Keratinocyte (primary cell): ENCODE measurements around the gene SAC3D1.

Source experiments
- EZH2 ChIP-seq: IDR thresholded peaks from one replicate; pipeline ENCODE4 v1.6.1; 2012; ENCODE audit warnings: inconsistent platforms, mild to moderate bottlenecking, low read length, moderate library complexity
- TF ChIP-seq, protein P1 (sequence below), 3 experiments: IDR thresholded peaks in 1 of 3; conservative IDR thresholded peaks in 1 of 3; optimal IDR thresholded peaks in 1 of 3; 2 replicates in 2 of 3; 3 replicates in 1 of 3; pipeline versions ENCODE3 to v1.5.1; 2011; ENCODE audit warnings: low read length in 3 of 3, mild to moderate bottlenecking in 3 of 3, moderate library complexity in 2 of 3, control low read depth in 1 of 3, inconsistent platforms in 1 of 3; ENCODE audit not compliant: insufficient read depth in 2 of 3; ENCODE audit errors: extremely low read depth in 1 of 3

DNA sequence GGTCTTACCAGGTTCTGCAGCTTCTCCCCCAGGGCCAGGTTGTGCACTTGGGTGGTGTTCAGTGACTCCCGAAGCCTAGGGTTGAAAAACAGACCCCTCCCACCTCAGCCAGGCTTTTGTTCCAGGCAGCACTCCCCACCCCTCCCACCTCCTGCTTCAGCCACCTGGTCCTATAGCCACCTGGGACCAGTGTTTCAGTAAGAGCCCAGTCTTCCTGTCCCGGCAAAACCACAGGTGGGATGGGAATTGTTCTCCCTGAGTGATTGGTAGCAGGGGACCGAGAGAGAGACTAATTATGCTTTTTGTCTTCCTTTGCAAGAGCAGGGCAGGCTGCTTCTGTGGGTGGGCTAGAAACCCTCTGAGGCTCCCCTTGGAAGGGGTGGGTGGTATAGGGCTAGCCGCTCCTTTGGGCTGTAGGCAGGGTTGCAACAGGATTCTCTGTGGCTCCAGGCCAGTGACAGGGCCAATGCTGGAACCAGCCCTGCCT lies 25.8 kb downstream of the SAC3D1 start:
- TF ChIP-seq, protein P1, sequence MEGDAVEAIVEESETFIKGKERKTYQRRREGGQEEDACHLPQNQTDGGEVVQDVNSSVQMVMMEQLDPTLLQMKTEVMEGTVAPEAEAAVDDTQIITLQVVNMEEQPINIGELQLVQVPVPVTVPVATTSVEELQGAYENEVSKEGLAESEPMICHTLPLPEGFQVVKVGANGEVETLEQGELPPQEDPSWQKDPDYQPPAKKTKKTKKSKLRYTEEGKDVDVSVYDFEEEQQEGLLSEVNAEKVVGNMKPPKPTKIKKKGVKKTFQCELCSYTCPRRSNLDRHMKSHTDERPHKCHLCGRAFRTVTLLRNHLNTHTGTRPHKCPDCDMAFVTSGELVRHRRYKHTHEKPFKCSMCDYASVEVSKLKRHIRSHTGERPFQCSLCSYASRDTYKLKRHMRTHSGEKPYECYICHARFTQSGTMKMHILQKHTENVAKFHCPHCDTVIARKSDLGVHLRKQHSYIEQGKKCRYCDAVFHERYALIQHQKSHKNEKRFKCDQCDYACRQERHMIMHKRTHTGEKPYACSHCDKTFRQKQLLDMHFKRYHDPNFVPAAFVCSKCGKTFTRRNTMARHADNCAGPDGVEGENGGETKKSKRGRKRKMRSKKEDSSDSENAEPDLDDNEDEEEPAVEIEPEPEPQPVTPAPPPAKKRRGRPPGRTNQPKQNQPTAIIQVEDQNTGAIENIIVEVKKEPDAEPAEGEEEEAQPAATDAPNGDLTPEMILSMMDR (optimal IDR thresholded peaks at IDR 0.05 in 1 of 3, IDR thresholded peaks at IDR 0.05 in 1 of 3, conservative IDR thresholded peaks at IDR 0.05 in 1 of 3; ENCODE audit: extremely low read depth in 1 of 3, insufficient read depth in 2 of 3, low read length in 3 of 3) = no peak
- TF ChIP-seq EZH2 = no peak
